Esophagus muscularis mucosa (tissue), 4 donors: ENCODE measurements around the gene OSBP2. TPM values are rescaled to one million over a fixed set of nuclear protein-coding genes. Genes with fewer than 3 reads are reported as not detected.

Experiments used
- DNase-seq: peaks from one replicate; pipeline ENCODE4 v3.0.0-alpha.2; 2017; ENCODE audit errors: extremely low spot score
- H3K27ac ChIP-seq, 4 donors: fragments of 200-600 bp; sonication (generic); replicated peaks in 1 of 4; 1 replicate in 3 of 4; 2 replicates in 1 of 4; pipeline ENCODE4 v1.5.1; 2016 to 2019; ENCODE audit warnings: mild to moderate bottlenecking in 1 of 4
- H3K27me3 ChIP-seq, 4 donors: fragments of 200-600 bp; sonication (generic); one replicate each; pipeline versions ENCODE4 v1.5.1 to v1.6.0; 2016 to 2019
- H3K36me3 ChIP-seq, 4 donors: fragments of 200-600 bp; sonication (generic); one replicate each; pipeline ENCODE4 v1.5.1; 2016 to 2019
- H3K4me1 ChIP-seq, 4 donors: fragments of 200-600 bp; sonication (generic); one replicate each; pipeline ENCODE4 v1.5.1; 2016 to 2019
- H3K4me3 ChIP-seq, 4 donors: fragments of 200-600 bp; sonication (generic); 1 replicate in 2 of 4; 2 replicates in 2 of 4; pipeline ENCODE4 v1.5.1; 2016 to 2019; ENCODE audit warnings: mild to moderate bottlenecking in 4 of 4, moderate library complexity in 1 of 4
- H3K9me3 ChIP-seq, 4 donors: fragments of 200-600 bp; sonication (generic); 1 replicate in 3 of 4; 2 replicates in 1 of 4; pipeline ENCODE4 v1.5.1; 2016 to 2019
- CTCF ChIP-seq, 3 experiments: fragments of 200-600 bp in 2 of 3; fragments of 450-650 bp in 1 of 3; sonication (generic) in 2 of 3; IDR thresholded peaks; one replicate each; pipeline ENCODE4 v1.5.1; 2017 to 2019; ENCODE audit warnings: antibody characterized with exemption in 3 of 3, mild to moderate bottlenecking in 2 of 3, moderate library complexity in 1 of 3
- EP300 ChIP-seq: sonication (generic); formaldehyde crosslinking; IDR thresholded peaks from one replicate; pipeline ENCODE4 v1.6.1; 2017; ENCODE audit warnings: antibody characterized with exemption
- POLR2A ChIP-seq: fragments of 450-650 bp; IDR thresholded peaks from one replicate; pipeline ENCODE4 v1.6.1; 2017; ENCODE audit warnings: antibody characterized with exemption, moderate library complexity, mild to moderate bottlenecking, low read depth
- POLR2AphosphoS5 ChIP-seq, 2 donors: sonication (generic); formaldehyde crosslinking; IDR thresholded peaks; one replicate each; pipeline ENCODE4 v1.6.1; 2017; ENCODE audit warnings: antibody characterized with exemption in 2 of 2
- WGBS: methylation state at CpG from one replicate; pipeline ENCODE4 v1.1.5; 2018; 5-methylcytosine and 5-hydroxymethylcytosine counted together
- intact Hi-C: fragments of 100-400 bp; cut with DNase I; formaldehyde crosslinking; loops from one replicate; pipeline ENCODE4 v1.15.1; 2023
- total RNA-seq, 4 donors: library from RNA; depleted of rRNA; stranded (reverse); fragments of >200 nt; gene quantifications; one replicate each; pipeline versions ENCODE4 v1.1.0 to v1.2.1, GENCODE V29; 2016

OSBP2 gene
- total RNA-seq, 4 donors from 2014 or later = 0.42 to 4.6 (median 2.9) TPM

DNA sequence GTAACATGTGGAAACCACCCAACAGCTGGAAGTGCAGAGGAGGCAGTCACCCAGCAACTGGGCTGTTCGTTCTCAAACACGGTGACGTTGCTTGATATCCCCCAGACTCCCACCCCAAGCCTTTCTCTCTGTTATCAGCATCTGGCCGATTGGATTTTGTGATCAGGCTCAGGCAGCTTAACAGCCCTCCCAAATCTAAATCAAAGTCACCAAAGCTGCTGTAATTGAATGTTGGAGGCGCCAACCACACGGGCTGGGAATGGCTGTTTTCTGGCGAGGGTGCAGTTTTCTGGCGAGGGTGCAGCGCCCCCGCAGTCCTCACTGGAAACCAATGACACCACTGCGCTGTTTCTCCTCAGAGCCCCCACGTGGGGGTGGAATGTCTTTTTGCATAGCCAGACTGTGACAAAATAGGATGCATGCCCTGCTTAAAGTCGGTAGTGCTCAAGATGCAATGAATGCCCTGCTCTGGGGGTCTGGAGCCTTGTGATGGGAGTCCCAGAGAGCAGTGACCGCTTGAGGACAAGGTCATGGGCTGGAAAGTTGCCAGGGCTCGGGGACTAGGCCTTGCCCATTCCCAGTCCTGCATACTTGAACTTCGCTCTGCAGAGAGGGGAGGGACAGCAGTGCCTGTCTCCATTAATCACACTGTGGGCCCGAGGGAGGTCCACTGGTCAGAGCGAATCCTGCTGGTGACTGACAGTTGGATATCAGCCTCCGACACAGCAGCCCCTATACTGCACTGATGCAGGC lies 168.6 kb downstream of the OSBP2 start:
- Histone ChIP-seq H3K27ac (no peak overlapping the region), H3K27me3 (peaks cover 0 to 13% (median 0%) of the 10 kb centered on the region in 4 donors), H3K36me3 (no peaks in the 10 kb centered on the region), H3K9me3 (no peaks in the 10 kb centered on the region), H3K4me1 (no peaks in the 10 kb centered on the region), H3K4me3 (no peak overlapping the region)
- TF ChIP-seq POLR2AphosphoS5 (IDR thresholded peaks at IDR 0.05) = no peak
- intact Hi-C loops = no loop called here
- DNase-seq = peak; percentile 87
- 62% methylated on average over 17 of the region's 19 CpGs for WGBS

DNA sequence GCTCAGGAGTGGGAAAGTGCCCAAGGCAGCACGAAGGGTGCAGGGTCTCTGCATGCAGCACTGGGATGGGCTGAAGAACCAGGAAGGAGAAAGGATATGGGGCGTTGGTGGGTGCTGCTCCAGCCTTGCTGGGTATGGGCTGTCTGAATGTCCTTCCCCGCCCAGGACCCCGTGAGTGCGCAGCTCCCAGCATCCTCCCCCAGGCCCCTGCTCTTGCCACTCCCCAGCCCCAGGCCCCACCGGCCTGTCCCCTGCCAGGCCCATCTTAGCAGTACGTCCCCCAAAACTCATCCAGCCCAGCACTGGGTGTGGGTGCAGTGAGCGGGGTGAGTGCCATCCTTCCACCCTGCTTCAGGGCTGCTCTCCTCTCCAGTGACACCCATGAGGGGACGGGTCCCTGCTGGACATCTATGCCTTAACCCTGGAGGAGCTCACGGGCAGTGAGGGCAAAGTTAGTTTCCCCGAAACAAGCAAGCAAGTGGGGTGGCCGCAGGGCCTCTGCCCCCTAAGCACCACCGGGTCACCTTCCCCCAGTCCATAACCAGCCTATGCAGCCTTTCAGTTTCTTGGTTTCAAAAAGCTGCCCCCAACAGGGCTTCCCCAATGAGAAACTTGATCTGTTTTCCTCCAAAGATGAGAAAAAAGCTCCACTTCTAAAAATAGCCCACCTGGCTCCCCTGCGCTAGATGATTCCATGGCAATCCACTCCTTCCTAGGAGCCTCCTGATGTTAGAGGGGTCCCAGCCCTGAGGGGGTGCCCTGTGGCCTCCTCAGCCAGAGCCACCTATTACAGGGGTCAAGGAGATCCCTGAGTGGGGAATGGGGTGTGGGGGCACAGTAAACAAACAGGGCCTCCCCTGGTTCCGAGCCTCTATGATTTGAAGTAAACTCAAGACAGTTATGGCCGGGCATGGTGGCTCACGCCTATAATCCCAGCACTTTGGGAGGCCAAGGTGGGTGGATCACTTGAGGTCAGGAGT lies 170.1 kb downstream of the OSBP2 start:
- 95% methylated on average over 12 of the region's 17 CpGs for WGBS
- Histone ChIP-seq H3K9me3 (no peaks in the 10 kb centered on the region), H3K4me1 (no peaks in the 10 kb centered on the region), H3K27ac (no peak overlapping the region), H3K36me3 (no peaks in the 10 kb centered on the region), H3K4me3 (no peak overlapping the region), H3K27me3 (peaks cover 0 to 13% (median 0%) of the 10 kb centered on the region in 4 donors)
- DNase-seq = no peak
- intact Hi-C loops = no loop called here
- TF ChIP-seq CTCF (IDR thresholded peaks at IDR 0.05) (no peak), POLR2AphosphoS5 (IDR thresholded peaks at IDR 0.05) (no peak), POLR2A (no peak), EP300 (no peak)

GRCh38 chr22:30865656-30866055 lies 171.0 kb downstream of the OSBP2 start:
- Histone ChIP-seq H3K4me1 (no peaks in the 10 kb centered on the region), H3K9me3 (no peaks in the 10 kb centered on the region), H3K36me3 (peaks cover 0 to under 1% (median 0%) of the 10 kb centered on the region in 4 donors), H3K4me3 (no peak overlapping the region), H3K27me3 (peaks cover 0 to 13% (median 0%) of the 10 kb centered on the region in 4 donors), H3K27ac (no peak overlapping the region)
- intact Hi-C loops = no loop called here
- WGBS = 94% methylated on average over 8 of the region's 11 CpGs
- TF ChIP-seq POLR2AphosphoS5 (IDR thresholded peaks at IDR 0.05) (no peak), POLR2A (no peak), CTCF (IDR thresholded peaks at IDR 0.05) (no peak), EP300 (no peak)
- no peak for DNase-seq

DNA sequence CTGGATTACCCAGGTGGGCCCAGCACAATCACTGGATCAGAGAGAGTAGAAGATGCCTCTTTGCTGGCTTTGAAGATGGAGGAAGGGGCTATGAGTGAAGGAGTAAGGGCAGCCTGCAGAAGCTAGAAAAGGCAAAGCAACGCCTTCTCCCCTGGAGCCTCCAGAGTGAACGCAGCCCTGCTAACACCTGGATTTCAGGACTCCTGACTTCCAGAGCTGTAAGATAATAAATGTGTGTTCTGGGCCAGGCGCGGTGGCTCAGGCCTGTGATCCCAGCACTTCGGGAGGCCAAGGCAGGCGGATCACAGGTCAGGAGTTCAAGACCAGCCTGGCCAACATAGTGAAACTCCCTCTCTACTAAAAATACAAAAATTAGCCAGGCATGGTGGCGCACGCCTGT lies 171.5 kb downstream of the OSBP2 start:
- 84% methylated on average over 8 of the region's 8 CpGs for WGBS
- TF ChIP-seq POLR2AphosphoS5 (IDR thresholded peaks at IDR 0.05) = no peak
- DNase-seq = no peak
- intact Hi-C loops = no loop called here
- Histone ChIP-seq H3K9me3 (no peaks in the 10 kb centered on the region), H3K27ac (no peak overlapping the region), H3K27me3 (peaks cover 0 to 11% (median 0%) of the 10 kb centered on the region in 4 donors), H3K4me1 (no peaks in the 10 kb centered on the region), H3K4me3 (no peak overlapping the region), H3K36me3 (peaks cover 0 to 5% (median 0%) of the 10 kb centered on the region in 4 donors)

DNA sequence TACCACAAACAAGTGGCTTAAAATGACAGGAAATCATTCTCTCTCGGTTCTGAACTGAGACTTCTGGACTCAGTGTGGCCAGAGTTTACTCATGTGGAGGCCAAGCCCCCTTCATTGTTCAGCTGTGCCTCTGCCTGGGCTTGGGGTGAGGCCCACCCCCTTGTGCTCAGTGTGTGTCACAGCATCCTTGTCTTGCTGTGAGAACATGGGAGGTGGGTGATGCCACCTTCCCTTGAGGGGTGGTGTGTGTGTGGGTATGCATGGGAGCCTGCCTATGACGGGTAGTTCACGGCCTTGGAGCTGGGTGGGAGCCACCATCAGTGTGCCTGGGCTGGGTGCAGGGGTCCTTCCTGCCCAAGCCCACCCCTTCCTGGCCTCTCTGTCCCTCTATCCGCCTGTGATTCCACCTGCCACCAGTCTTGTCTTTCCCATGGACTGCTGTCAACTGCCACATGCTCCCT lies 172.2 kb downstream of the OSBP2 start:
- Histone ChIP-seq H3K36me3 (peaks cover 0 to 5% (median 0%) of the 10 kb centered on the region in 4 donors), H3K4me1 (no peaks in the 10 kb centered on the region), H3K4me3 (no peak overlapping the region), H3K27ac (no peak overlapping the region), H3K27me3 (peaks cover 0 to 4% (median 0%) of the 10 kb centered on the region in 4 donors), H3K9me3 (no peaks in the 10 kb centered on the region)
- 82% methylated on average over 4 of the region's 4 CpGs for WGBS
- intact Hi-C loops = no loop called here
- no peak for DNase-seq
- TF ChIP-seq EP300 (no peak), POLR2AphosphoS5 (IDR thresholded peaks at IDR 0.05) (no peak), CTCF (IDR thresholded peaks at IDR 0.05) (no peak)
